GM23248 (cell line): Measurements from ENCODE around the gene COX17. TPM values are rescaled to one million over a fixed set of nuclear protein-coding genes. Genes with fewer than 3 reads are reported as not detected.

Experiments used
- DNase-seq: peaks from one replicate; pipeline ENCODE4 v3.0.0-alpha.2; 2015
- H2AFZ ChIP-seq: fragments of 200-600 bp; sonication (generic); 2 replicates; pipeline ENCODE4 v1.6.1; 2016; ENCODE audit warnings: antibody characterized with exemption
- H3F3A ChIP-seq: fragments of 200-600 bp; sonication (generic); 2 replicates; pipeline ENCODE4 v1.6.1; 2016; ENCODE audit warnings: mild to moderate bottlenecking, antibody characterized with exemption, mixed run types; ENCODE audit not compliant: insufficient read depth
- H3K27ac ChIP-seq: fragments of 200-600 bp; sonication (generic); 2 replicates; pipeline ENCODE4 v1.5.1; 2016; ENCODE audit warnings: mild to moderate bottlenecking
- H3K27me3 ChIP-seq: fragments of 200-600 bp; sonication (generic); replicated peaks from 2 replicates; pipeline ENCODE4 v1.6.1; 2016; ENCODE audit warnings: mild to moderate bottlenecking; ENCODE audit not compliant: insufficient read depth
- H3K36me3 ChIP-seq: fragments of 200-600 bp; sonication (generic); 2 replicates; pipeline ENCODE4 v1.6.1; 2016; ENCODE audit warnings: low read depth, mild to moderate bottlenecking
- H3K4me1 ChIP-seq: fragments of 200-600 bp; sonication (generic); 2 replicates; pipeline ENCODE4 v1.6.1; 2016; ENCODE audit warnings: mild to moderate bottlenecking; ENCODE audit not compliant: insufficient read depth
- H3K4me2 ChIP-seq: fragments of 200-600 bp; sonication (generic); one replicate; pipeline ENCODE4 v1.6.1; 2016; ENCODE audit warnings: mild to moderate bottlenecking; ENCODE audit not compliant: unreplicated experiment
- H3K4me3 ChIP-seq: fragments of 200-600 bp; sonication (generic); 2 replicates; pipeline ENCODE4 v1.5.1; 2016; ENCODE audit warnings: mild to moderate bottlenecking
- H3K79me2 ChIP-seq: fragments of 200-600 bp; sonication (generic); 2 replicates; pipeline ENCODE4 v1.6.1; 2016; ENCODE audit warnings: mild to moderate bottlenecking; ENCODE audit not compliant: insufficient read depth
- H3K9ac ChIP-seq: fragments of 200-600 bp; sonication (generic); 2 replicates; pipeline ENCODE4 v1.6.1; 2016; ENCODE audit warnings: mild to moderate bottlenecking
- H3K9me2 ChIP-seq: fragments of 200-600 bp; sonication (generic); 2 replicates; pipeline ENCODE4 v1.6.1; 2016; ENCODE audit warnings: mixed run types, mild to moderate bottlenecking, moderate library complexity; ENCODE audit not compliant: insufficient read depth
- H3K9me3 ChIP-seq: fragments of 200-600 bp; sonication (generic); one replicate; pipeline ENCODE4 v1.6.1; 2017; ENCODE audit warnings: low read depth
- H4K20me1 ChIP-seq: fragments of 200-600 bp; sonication (generic); 2 replicates; pipeline ENCODE4 v1.6.0; 2016; ENCODE audit not compliant: insufficient read depth
- EZH2 ChIP-seq: fragments of 200-600 bp; sonication (generic); IDR thresholded peaks from 2 replicates; pipeline ENCODE4 v1.6.1; 2018; ENCODE audit warnings: antibody characterized with exemption, mild to moderate bottlenecking; ENCODE audit not compliant: insufficient read depth, poor library complexity, severe bottlenecking
- EZH2phosphoT487 ChIP-seq: fragments of 200-600 bp; sonication (generic); IDR thresholded peaks from 2 replicates; pipeline ENCODE4 v1.6.1; 2018; ENCODE audit warnings: antibody characterized with exemption, moderate library complexity, mild to moderate bottlenecking, low read depth; ENCODE audit not compliant: insufficient read depth
- WGBS, 2 experiments: methylation state at CpG; one replicate each; pipeline ENCODE4 v1.1.6; 2015 to 2017; ENCODE audit warnings: low lambda C conversion rate in 2 of 2, low coverage in 1 of 2; ENCODE audit errors: missing lambda C conversion rate in 2 of 2; 5-methylcytosine and 5-hydroxymethylcytosine counted together
- in situ Hi-C: fragments of 300-500 bp; cut with MboI; formaldehyde crosslinking; loops from 2 replicates; pipeline ENCODE4 v1.15.0; 2020
- polyA plus RNA-seq: library from polyadenylated mRNA; unstranded; fragments of >200 nt; fragmentation: Nextera tagmentation; extraction: Ambion mirVana; gene quantifications from 2 replicates; pipeline ENCODE4 v1.2.1, GENCODE V29; 2016
- total RNA-seq: library from RNA; depleted of rRNA; stranded (reverse); fragments of >200 nt; shearing (Covaris generic); gene quantifications from 2 replicates; pipeline ENCODE4 v1.2.3, GENCODE V29; 2014

Gene COX17
- total and polyA plus RNA-seq, 2 experiments from 2014 or later = 7.0 to 53.3 TPM

DNA sequence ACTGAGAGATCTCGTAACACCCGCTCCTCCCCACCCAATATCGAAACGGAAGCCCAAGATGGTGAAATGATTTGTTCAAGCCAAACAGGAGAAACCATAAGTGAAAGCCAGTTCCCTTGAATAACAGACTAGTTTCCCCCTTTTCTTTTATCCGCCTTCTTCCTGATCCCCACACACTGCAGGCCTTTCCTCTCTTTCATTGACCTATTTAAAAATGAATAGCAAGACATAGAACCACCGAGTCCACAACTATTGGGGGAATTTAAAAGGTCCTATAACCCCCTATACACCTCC is 382 bp upstream of the COX17 start:
- H3K9me3 ChIP-seq = no peaks in the 10 kb centered on the region
- H3K4me3 ChIP-seq = peak overlapping the region; percentile 80
- no peaks in the 10 kb centered on the region for H4K20me1 ChIP-seq
- H2AFZ ChIP-seq = peak overlapping the region; percentile 94
- no peak for DNase-seq
- H3F3A ChIP-seq = no peaks in the 10 kb centered on the region
- in situ Hi-C loops = loop anchor here (25.0 kb wide), 1 partner anchor 790 kb away; no protein-coding TSS in a partner anchor
- H3K9me2 ChIP-seq = no peaks in the 10 kb centered on the region
- peak overlapping the region; percentile 93 for H3K4me2 ChIP-seq
- H3K9ac ChIP-seq = peak overlapping the region; percentile 79
- H3K36me3 ChIP-seq = no peaks in the 10 kb centered on the region
- peaks cover 19% of the 10 kb centered on the region for H3K79me2 ChIP-seq
- 15 to 18% methylated on average over 6 of the region's 6 CpGs for WGBS, 2 experiments
- peaks cover 14% of the 10 kb centered on the region for H3K4me1 ChIP-seq
- TF ChIP-seq EZH2phosphoT487 (no peak), EZH2 (no peak)
- H3K27ac ChIP-seq = 0 out of 2 replicates have a peak overlapping the region, but pooled peaks have one; percentile 23
- H3K27me3 ChIP-seq = no peaks in the 10 kb centered on the region

DNA sequence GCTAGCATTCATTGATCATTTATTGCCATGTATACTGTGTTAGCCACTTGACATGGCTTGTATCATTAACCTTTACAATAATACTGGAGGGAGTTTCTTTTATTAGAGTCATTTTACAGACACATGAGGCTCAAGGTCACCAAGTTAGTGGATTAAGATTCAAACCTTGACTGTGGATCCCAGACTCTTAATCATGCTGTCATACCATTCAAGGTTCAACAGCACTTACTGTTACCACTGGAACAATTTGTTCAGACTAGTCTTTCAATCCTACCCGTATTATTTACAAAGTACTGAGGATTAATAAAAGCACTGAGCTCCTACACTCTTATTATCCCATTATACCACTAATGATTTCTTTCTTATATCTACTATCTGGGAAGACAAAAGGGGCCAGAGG is 1.2 kb downstream of the COX17 start:
- Histone ChIP-seq H3K27ac (no peak overlapping the region), H3K9me2 (no peaks in the 10 kb centered on the region), H3K9ac (peak overlapping the region; percentile 79), H3K4me2 (peak overlapping the region; percentile 93), H3K79me2 (peaks cover 19% of the 10 kb centered on the region), H3K9me3 (no peaks in the 10 kb centered on the region), H3K27me3 (no peaks in the 10 kb centered on the region), H3K36me3 (0 out of 2 replicates have a peak, but pooled peaks cover 3% of the 10 kb centered on the region), H3F3A (0 out of 2 replicates have a peak, but pooled peaks cover 5% of the 10 kb centered on the region), H3K4me1 (peaks cover 14% of the 10 kb centered on the region), H2AFZ (peak overlapping the region; percentile 94), H3K4me3 (peak overlapping the region; percentile 80), H4K20me1 (no peaks in the 10 kb centered on the region)
- TF ChIP-seq EZH2 = no peak
- TF ChIP-seq EZH2phosphoT487 = no peak
- 90 to 98% methylated on average over 1 of the region's 1 CpG for WGBS, 2 experiments
- DNase-seq = no peak
- in situ Hi-C loops = loop anchor here (25.0 kb wide), 1 partner anchor 789 kb away; no protein-coding TSS in a partner anchor

DNA sequence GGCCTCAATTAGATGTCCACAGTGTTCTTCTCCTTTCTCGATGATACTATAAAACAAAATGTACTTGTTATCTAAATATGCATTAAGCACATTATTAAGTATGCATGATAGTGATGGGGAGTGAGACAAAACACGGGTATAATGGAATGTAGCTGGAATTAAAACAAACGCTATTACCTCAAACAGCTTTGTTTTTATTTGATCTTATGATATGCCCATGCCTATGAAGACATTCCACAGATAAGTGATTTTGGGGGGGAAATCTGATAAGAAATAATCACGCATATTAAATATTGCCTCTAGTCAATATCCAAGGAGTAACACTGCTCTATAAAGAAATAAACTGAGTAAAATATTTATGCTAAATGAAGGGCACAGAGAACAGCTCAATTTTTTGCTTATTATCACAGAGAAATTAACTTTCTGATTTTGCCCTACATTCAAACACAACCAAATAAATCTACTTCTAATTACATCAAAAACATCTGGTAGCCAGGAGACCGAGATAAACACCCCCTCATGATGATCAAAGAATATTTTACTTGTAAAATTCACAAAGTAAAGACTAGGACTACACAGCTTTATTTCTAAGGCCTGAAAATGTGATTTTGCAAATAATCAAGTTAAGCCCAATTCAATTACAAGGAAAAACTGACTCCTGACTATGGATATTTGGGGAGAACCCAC is 1.9 kb downstream of the COX17 start:
- Histone ChIP-seq H2AFZ (no peak overlapping the region), H3K9ac (no peak overlapping the region), H3K27ac (no peak overlapping the region), H3K4me2 (peak overlapping the region; percentile 93), H3K27me3 (no peaks in the 10 kb centered on the region), H3F3A (0 out of 2 replicates have a peak, but pooled peaks cover 5% of the 10 kb centered on the region), H3K4me1 (peaks cover 15% of the 10 kb centered on the region), H3K4me3 (peak overlapping the region; percentile 80), H4K20me1 (no peaks in the 10 kb centered on the region), H3K9me3 (no peaks in the 10 kb centered on the region), H3K79me2 (peaks cover 19% of the 10 kb centered on the region), H3K9me2 (no peaks in the 10 kb centered on the region), H3K36me3 (0 out of 2 replicates have a peak, but pooled peaks cover 3% of the 10 kb centered on the region)
- in situ Hi-C loops = loop anchor here (25.0 kb wide), 1 partner anchor 788 kb away; no protein-coding TSS in a partner anchor
- TF ChIP-seq EZH2phosphoT487 (no peak), EZH2 (no peak)
- DNase-seq = no peak
- 76 to 80% methylated on average over 5 of the region's 5 CpGs for WGBS, 2 experiments

DNA sequence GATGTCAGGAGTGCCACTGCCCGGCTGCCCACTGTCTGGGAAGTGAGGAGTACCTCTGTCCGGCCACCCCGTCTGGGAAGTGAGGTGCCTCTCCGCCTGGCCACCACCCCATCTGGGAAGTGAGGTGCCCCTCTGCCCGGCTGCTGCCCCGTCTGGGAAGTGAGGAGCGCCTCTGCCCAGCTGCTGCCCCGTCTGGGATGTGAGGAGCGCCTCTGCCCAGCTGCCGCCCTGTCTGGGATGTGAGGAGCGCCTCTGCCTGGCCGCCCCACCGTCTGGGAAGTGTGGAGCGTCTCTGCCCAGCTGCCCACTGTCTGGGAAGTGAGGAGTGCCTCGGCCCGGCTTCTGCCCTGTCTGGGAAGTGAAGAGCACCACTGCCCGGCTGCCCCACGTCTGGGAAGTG is 3.3 kb downstream of the COX17 start:
- 90 to 97% methylated on average over 17 to 18 of the region's 18 CpGs for WGBS, 2 experiments
- no peaks in the 10 kb centered on the region for H3K9me3 ChIP-seq

More for the DNA sequence above, 3.3 kb downstream of the COX17 start:
- no peaks in the 10 kb centered on the region for H4K20me1 ChIP-seq
- TF ChIP-seq EZH2phosphoT487 (no peak), EZH2 (no peak)
- no peak overlapping the region for H3K9ac ChIP-seq
- H3K79me2 ChIP-seq = peaks cover 19% of the 10 kb centered on the region
- in situ Hi-C loops = no loop called here
- no peaks in the 10 kb centered on the region for H3K27me3 ChIP-seq
- H3K27ac ChIP-seq = no peak overlapping the region
- H3K4me1 ChIP-seq = peaks cover 22% of the 10 kb centered on the region
- no peak overlapping the region for H2AFZ ChIP-seq
- H3K4me2 ChIP-seq = no peak overlapping the region
- no peak for DNase-seq
- 0 out of 2 replicates have a peak, but pooled peaks cover 5% of the 10 kb centered on the region for H3F3A ChIP-seq
- no peak overlapping the region for H3K4me3 ChIP-seq
- H3K36me3 ChIP-seq = peaks cover 8% of the 10 kb centered on the region; the same call in 1 of the 2 replicates
- H3K9me2 ChIP-seq = no peaks in the 10 kb centered on the region
